HG02588 (cell line): ENCODE data around the gene TTC28.

ENCODE experiments used
- ATAC-seq: cut with Tn5 transposase; IDR thresholded peaks from one replicate; pipeline ENCODE4 v1.9.1; 2021; ENCODE audit warnings: mild to moderate bottlenecking, moderate library complexity; ENCODE audit not compliant: unreplicated experiment

The TTC28 gene

DNA sequence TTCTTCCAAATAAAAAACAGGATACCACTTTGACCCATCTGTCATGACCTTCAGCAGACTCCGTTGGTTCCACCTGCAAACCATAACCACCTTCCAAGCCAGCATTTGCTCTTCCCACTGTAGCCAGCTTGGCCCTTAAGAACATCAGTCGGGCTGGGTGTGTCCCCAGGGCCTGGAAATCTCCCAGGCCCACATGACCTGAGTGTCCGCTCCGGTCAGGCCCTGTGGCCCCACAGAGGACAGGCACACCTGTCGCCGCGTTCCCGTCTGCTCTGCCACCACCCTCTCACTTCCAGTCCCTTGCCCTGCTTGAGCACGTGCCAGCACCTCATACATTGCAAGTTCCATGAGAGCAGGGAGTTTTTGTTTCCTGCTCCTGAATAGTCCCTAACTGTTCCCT lies 694.9 kb downstream of the TTC28 start:
- ATAC-seq, result no peak

GRCh38 chr22:27984001-27984695 lies 695.5 kb downstream of the TTC28 start:
- ATAC-seq, result no peak

DNA sequence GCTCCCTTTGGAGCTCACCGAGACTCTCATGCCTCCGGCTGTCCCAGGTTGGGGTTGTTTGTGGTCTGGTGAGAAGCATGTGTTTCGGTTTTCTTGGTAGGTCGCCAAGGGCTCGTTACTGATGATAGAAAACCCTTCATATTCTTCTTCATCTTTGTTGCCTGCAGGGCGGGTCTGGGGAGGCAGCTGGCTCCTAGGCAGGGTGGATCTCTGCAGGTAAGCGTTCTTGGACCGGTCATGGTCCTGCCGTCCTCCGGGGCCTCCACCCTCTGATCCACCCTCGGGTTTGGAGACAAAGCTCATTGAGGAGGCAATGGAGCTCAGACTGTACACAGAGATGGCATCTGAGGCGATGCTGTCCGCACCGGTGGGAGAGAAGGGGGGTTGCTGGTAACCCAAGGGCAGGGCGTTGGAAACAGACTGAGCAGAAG lies 696.3 kb downstream of the TTC28 start:
- ATAC-seq, result no peak

GRCh38 chr22:27982630-27983180 lies 696.9 kb downstream of the TTC28 start:
- no peak for ATAC-seq

GRCh38 chr22:27982106-27982505 lies 697.5 kb downstream of the TTC28 start:
- ATAC-seq, result no peak

GRCh38 chr22:27980424-27981148 lies 699.1 kb downstream of the TTC28 start:
- no peak for ATAC-seq

DNA sequence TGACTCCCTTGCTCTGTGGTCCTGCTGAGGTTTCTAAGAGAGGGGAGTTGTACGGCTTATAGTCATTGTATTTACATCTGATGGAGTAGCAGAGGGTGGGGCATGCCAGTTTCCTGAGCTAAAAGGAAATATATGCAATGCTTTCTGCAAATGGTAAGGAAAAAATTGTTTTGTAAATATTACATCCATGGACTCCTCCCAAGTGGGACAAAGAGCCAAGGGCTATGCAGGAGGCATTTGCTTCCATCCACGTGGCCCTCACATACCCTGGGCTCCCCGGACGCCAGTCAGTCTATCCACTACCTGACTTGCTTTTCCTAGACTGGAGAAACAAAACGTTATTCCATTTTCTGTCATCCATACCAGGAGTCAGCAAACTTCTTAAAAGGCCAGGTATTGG lies 700.8 kb downstream of the TTC28 start:
- ATAC-seq, result no peak

GRCh38 chr22:27978317-27978716 lies 701.3 kb downstream of the TTC28 start:
- ATAC-seq, result no peak

DNA sequence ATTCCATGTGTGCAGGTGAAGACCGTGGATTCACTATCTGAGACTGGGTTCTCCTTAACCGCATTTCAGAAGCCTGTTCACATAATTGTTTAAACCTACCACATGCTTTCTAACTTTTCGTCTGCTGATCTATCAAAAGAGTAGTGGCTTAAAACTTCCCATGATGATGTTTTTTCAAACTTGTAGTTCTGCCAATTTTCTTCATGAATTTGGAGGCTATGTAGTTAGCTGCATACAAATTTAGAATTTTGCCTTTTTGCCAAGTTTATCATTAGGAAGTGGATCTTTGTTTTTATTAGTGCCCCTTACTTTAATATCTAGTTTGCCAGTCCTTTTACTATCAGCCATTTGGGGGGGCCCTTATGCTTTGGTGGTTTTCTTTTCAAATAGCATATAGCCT lies 703.1 kb downstream of the TTC28 start:
- ATAC-seq, result no peak

GRCh38 chr22:27975381-27976013 lies 704.1 kb downstream of the TTC28 start:
- ATAC-seq, result no peak

DNA sequence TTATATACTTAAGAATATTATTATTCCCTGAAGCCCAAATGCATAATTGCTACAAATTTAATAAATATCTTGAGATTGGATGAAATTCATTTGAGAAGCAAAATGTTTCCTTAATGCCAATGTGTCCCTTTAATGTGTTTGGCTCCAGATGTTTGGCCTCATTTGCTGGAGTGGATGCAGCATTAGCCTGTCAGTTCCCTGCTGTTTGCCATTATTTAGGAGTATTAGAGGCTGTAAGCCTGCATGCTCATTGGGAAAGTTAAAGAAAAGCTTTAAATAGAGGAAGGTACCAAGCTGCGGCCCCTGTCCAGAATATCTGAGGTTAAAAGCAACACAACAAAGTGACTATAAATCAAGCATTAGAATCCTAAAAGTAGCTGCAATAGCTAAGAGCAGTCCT lies 705.8 kb downstream of the TTC28 start:
- no peak for ATAC-seq

DNA sequence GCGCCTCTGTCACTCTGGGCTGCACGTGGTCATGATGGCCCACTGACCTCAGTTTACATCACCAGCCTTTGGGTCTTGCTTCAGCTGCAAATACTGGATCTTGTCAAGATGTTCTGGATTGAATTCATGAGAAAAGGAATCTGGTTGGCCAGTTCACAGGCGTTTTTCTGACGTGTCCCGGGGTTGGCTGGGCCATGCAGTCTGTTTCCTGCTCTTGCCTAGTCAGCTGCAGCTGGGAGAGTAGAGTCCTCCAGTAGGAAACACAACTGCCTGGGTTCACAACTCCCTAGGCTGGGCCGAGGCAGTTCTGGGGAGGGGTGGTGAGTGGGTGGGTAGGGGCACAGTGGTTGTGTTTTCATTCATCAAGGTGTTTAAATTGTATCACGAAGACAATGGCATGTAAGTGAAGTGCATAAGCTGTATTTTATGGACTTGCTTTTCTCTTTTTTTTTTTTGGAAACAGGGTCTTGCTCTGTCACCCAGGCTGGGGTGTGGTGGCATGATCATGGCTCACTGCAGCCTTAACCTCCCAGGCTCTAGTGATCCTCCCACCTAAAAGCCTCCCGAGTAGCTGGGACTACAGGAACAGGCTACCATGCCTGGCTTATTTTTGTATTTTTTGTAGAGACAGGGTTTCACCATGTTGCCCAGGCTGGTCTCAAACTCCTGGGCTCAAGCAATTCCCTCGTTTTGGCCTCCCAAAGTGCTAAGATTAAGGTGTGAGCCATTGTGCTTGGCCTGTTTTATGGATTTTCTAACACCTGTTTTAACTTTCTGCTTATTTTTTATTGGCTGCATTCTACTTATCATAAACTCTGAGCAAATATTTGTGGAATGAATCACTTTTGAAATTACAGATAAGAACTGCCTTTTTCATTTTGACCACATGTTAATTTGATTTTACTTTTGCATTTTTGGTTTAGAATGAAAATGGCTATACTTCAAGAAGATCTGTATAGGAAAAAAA lies 706.6 kb downstream of the TTC28 start:
- no peak for ATAC-seq

DNA sequence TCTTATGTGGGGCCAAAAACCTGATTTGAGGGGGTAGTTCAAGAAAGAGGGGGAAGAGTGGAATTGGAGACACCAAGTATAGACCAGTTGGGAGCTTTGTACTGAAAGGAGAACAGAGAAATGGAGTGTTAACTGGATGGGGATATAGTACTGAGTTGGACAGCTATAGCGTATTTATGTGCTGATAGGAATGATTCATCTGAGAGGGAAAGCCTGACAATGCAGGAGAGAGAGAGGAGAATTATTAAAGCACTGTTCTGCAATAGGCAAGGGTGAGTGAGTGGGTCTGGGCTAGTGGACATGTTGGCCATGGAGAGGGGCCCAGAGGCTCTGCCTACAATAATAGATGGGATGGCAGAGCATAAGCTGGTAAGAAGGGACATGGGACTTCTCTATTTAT lies 707.7 kb downstream of the TTC28 start:
- ATAC-seq, result no peak

GRCh38 chr22:27970596-27971220 lies 708.9 kb downstream of the TTC28 start:
- no peak for ATAC-seq

- no peak for ATAC-seq
Observed at GRCh38 chr22:27966168-27967064, 713.2 kb downstream of the TTC28 start.

GRCh38 chr22:27962268-27963044 lies 717.2 kb downstream of the TTC28 start:
- ATAC-seq, result no peak

- no peak for ATAC-seq
Observed at GRCh38 chr22:27961680-27962079, 718.0 kb downstream of the TTC28 start.

GRCh38 chr22:27961182-27961581 lies 718.5 kb downstream of the TTC28 start:
- no peak for ATAC-seq
